ENCODE measurements around the gene DOK6.

DOK6 gene

GRCh38 chr18:69612242-69612641, 211.6 kb downstream of the DOK6 start:
- DNase-seq (ENCODE audit: low spot score) = no peak
- in situ Hi-C loops (cut with MboI; ENCODE audit: low sequenced_read_pairs, unreplicated experiment) = no loop called here
- TF ChIP-seq, protein P1, sequence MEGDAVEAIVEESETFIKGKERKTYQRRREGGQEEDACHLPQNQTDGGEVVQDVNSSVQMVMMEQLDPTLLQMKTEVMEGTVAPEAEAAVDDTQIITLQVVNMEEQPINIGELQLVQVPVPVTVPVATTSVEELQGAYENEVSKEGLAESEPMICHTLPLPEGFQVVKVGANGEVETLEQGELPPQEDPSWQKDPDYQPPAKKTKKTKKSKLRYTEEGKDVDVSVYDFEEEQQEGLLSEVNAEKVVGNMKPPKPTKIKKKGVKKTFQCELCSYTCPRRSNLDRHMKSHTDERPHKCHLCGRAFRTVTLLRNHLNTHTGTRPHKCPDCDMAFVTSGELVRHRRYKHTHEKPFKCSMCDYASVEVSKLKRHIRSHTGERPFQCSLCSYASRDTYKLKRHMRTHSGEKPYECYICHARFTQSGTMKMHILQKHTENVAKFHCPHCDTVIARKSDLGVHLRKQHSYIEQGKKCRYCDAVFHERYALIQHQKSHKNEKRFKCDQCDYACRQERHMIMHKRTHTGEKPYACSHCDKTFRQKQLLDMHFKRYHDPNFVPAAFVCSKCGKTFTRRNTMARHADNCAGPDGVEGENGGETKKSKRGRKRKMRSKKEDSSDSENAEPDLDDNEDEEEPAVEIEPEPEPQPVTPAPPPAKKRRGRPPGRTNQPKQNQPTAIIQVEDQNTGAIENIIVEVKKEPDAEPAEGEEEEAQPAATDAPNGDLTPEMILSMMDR (IDR thresholded peaks at IDR 0.05; ENCODE audit: borderline replicate concordance, control extremely low read depth, extremely low read depth, insufficient read depth, missing control alignments) = no peak

- TF ChIP-seq, protein P1 (IDR thresholded peaks at IDR 0.05; ENCODE audit: borderline replicate concordance, control extremely low read depth, extremely low read depth, insufficient read depth, missing control alignments) = no peak
- DNase-seq (ENCODE audit: low spot score) = no peak
- in situ Hi-C loops (cut with MboI; ENCODE audit: low sequenced_read_pairs, unreplicated experiment) = no loop called here
These were observed 215.4 kb downstream of the DOK6 start for GRCh38 chr18:69616114-69616513.

DNA sequence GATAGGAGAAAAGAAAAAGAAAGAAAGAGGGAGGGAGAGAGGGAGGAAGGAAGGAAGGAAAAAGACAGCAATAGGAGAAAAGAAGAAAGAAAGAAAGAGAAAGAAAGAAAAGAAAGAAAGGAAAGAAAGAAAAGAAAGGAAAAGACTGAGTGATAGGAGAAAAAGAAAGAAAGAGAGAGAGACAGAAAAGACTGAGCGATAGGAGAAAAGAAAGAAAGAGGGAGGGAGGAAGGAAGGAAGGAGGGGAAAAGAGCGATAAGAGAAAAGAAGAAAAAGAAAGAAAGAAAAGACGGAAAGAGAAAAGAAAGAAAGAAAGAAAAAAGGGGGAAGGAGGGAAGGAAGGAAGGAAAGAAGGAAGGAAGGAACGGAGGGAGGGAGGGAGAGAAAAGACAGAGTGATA, 216.7 kb downstream of the DOK6 start:
- in situ Hi-C loops (cut with MboI; ENCODE audit: low sequenced_read_pairs, unreplicated experiment) = no loop called here
- DNase-seq (ENCODE audit: low spot score) = no peak
- TF ChIP-seq, protein P1 (IDR thresholded peaks at IDR 0.05; ENCODE audit: borderline replicate concordance, control extremely low read depth, extremely low read depth, insufficient read depth, missing control alignments) = no peak

DNA sequence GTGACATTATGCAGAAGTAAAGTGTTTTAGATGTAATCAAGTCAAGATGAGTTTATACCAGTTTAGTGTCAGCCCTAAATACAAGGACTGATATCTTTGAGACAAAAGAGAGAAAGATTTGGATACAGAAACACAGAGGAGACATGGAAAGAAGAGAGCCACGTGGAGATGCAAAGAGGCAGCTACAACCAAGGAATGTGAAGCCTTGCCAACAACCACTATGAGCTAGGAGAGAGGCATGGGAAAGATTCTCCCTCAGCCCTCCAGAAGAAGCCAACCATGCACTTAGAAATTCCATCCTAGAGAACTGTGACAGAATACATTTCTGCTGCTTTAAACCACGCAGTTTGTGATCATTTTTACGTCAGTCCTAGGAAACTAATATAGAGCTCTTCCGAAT, 217.2 kb downstream of the DOK6 start:
- DNase-seq (ENCODE audit: low spot score) = no peak
- in situ Hi-C loops (cut with MboI; ENCODE audit: low sequenced_read_pairs, unreplicated experiment) = no loop called here
- TF ChIP-seq, protein P1 (IDR thresholded peaks at IDR 0.05; ENCODE audit: borderline replicate concordance, control extremely low read depth, extremely low read depth, insufficient read depth, missing control alignments) = no peak

DNA sequence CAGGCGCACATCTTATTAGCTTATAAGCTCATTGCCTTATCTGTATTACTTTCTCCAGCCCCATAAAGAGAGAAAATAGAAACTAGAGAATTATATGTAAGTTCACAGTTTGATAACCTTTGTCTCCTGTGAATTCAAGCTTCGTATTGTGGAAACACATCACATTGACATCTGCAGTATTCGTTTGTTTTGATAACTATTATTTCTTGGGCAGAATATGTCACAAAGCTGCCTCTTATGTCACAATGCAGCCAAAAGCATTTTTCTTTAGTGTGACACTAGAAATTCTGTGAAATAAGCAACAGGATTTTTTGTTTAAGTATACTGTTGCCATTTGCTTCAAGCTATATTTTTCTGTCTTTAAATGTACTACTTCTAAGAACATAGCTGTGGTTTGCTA, 221.5 kb downstream of the DOK6 start:
- TF ChIP-seq, protein P1 (IDR thresholded peaks at IDR 0.05; ENCODE audit: borderline replicate concordance, control extremely low read depth, extremely low read depth, insufficient read depth, missing control alignments) = no peak
- DNase-seq (ENCODE audit: low spot score) = no peak
- in situ Hi-C loops (cut with MboI; ENCODE audit: low sequenced_read_pairs, unreplicated experiment) = no loop called here

DNA sequence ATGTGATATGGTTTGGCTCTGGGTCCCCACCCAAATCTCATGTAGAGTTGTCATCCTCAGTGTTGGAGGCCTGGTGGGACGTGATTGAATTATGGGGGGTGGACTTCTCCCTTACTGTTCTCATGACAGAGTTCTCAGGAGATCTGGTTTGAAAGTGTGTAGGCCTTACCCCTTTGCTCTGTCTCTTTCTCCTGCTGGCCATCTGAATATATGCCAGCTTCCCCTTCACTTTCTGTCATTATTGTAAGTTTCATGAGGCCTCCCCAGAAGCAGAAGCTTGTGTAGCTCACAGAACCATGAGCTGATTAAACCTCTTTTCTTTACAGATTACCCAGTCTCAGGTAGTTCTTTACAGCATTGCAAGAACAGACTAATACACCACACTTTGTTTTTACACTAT, 222.3 kb downstream of the DOK6 start:
- in situ Hi-C loops (cut with MboI; ENCODE audit: low sequenced_read_pairs, unreplicated experiment) = no loop called here
- TF ChIP-seq, protein P1 (IDR thresholded peaks at IDR 0.05; ENCODE audit: borderline replicate concordance, control extremely low read depth, extremely low read depth, insufficient read depth, missing control alignments) = no peak
- no peak for DNase-seq (ENCODE audit: low spot score)

GRCh38 chr18:69626171-69626570, 225.5 kb downstream of the DOK6 start:
- TF ChIP-seq, protein P1 (IDR thresholded peaks at IDR 0.05; ENCODE audit: borderline replicate concordance, control extremely low read depth, extremely low read depth, insufficient read depth, missing control alignments) = no peak
- in situ Hi-C loops (cut with MboI; ENCODE audit: low sequenced_read_pairs, unreplicated experiment) = loop anchor here (25.0 kb wide), 1 partner anchor 461 kb away; no protein-coding TSS in a partner anchor
- DNase-seq (ENCODE audit: low spot score) = no peak

Measured in GM13976 (cell line).